GM19193 (cell line): ENCODE measurements around the gene TBL1X.

Source experiments
- POLR2A ChIP-seq: IDR thresholded peaks from 4 replicates; pipeline ENCODE4 v1.6.1; 2011; ENCODE audit not compliant: insufficient read depth, insufficient read length; ENCODE audit errors: extremely low read depth

The TBL1X gene

DNA sequence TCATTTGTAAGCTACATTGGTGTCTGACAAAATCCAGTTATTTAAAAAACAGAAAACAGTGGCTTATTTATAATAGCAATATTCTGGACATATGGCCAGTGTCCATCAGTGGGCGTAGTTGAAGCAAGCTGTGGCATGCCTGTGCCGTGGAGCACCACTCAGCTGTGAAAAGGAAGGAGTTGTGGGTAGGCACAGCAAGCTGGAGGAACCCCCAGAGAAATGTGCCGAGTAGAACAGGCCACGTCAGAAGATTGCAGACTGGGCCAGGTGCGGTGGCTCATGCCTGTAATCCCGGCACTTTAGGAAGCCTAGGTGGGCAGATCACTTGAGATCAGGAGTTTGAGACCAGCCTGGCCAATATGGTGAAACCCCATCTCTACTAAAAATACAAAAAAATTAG, 198.4 kb downstream of the TBL1X start:
- no peak for TF ChIP-seq POLR2A

DNA sequence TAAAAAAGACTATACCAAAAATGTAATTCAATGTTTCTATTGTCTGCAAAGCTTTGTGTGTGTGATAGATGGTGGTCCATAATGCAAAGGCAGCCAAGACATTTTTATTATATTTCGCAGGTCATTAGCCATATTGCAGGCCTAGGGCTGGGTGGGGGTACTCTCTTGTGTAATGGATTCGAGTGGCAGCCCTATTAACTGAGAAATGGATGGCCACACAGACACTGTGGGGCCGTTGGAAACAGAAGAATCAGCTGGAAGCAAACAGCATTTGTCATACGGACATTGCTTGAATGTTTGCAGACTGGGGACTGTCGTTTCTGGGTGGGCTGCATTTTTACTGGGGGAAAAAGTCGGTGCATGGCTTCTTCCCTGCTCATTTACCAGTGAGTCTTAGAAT, 199.4 kb downstream of the TBL1X start:
- TF ChIP-seq POLR2A, result no peak

GRCh38 chrX:9665113-9665512, 200.3 kb downstream of the TBL1X start:
- TF ChIP-seq POLR2A, result no peak

- no peak for TF ChIP-seq POLR2A
Measured at GRCh38 chrX:9668537-9668936, 203.7 kb downstream of the TBL1X start.

DNA sequence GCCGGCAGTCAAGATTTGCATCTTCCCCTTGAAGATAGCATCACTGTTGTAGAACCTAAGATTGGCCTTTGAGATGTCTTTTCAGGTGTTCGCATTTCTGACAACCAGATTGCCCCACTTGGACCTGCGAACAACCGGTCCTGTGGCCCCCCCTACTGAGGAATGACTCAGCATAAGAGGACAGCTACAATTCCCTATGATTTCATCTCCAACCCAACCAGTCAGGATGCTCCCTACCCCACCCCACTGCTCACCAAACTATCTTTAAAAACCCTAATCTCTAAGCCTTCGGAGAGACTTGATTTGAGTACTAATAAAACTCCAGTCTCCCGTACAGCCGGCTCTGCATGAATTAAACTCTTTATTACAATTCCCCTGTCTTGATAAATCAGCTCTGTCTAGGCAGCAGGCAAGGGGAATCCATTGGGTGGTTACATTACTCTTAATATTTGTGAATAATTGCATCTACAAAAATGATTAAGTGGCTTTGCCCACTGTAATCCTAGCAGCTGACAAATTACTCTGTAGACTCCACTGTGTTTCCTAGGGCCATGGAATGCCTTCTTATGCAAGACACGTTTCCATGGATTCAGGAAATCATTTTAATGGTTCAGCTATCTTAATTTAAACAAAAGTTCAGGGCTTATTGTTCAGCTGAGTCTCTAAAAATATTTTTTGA, 205.4 kb downstream of the TBL1X start:
- TF ChIP-seq POLR2A, result no peak

GRCh38 chrX:9671998-9672397, 207.1 kb downstream of the TBL1X start:
- TF ChIP-seq POLR2A, result no peak

GRCh38 chrX:9676306-9676705, 211.4 kb downstream of the TBL1X start:
- no peak for TF ChIP-seq POLR2A

- no peak for TF ChIP-seq POLR2A
Measured at GRCh38 chrX:9676738-9677097, 211.9 kb downstream of the TBL1X start.

DNA sequence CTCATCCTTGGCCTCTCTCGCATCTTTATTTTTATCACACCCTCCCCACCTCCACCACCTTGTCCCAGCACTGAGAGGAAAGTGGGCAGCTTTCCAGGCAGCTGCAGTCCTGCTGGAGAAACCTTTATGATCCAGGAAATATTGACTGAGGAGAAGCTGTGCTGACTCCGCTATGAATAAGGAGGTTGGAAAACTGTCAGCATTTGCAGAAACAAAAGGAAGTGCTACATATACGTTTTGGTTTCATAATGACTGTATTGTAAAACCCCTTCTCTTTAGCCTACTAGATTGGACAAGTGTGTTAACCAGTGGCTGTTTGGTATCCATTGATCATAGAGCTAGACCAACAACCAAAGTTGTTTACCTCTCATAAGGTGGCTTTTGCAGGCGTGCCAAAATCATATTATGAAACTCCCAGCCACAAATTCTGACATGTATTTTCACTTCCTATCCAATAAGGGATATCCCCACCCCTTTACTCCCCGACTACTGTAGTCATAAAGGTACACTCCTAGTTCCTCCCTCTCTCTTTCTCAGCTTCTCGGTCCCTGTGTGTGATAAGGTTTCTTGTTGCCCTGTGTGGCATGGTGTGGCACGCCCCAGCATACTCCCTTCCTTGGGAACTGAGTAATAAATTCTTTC, 212.4 kb downstream of the TBL1X start:
- TF ChIP-seq POLR2A, result no peak

GRCh38 chrX:9678215-9678965, 213.5 kb downstream of the TBL1X start:
- TF ChIP-seq POLR2A, result no peak

DNA sequence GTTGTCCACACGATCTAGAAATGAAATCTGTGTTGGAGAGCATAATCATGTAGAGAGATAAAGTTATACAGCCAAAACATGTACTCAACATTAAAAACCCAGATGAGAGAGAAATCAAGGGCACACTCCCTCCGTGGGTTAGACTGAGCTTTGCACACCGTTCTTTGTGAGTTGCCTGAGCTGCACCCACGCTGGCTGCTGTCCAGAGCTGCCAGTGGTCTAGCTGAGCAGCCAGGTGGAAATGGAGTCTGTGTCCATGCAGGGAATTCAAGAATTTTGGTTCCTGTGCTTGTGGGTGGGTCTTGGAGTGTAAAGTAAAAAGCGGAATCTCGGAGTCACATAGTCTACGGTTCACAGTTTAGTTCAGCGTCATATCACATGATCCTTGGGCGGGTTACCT, 216.2 kb downstream of the TBL1X start:
- TF ChIP-seq POLR2A, result no peak

DNA sequence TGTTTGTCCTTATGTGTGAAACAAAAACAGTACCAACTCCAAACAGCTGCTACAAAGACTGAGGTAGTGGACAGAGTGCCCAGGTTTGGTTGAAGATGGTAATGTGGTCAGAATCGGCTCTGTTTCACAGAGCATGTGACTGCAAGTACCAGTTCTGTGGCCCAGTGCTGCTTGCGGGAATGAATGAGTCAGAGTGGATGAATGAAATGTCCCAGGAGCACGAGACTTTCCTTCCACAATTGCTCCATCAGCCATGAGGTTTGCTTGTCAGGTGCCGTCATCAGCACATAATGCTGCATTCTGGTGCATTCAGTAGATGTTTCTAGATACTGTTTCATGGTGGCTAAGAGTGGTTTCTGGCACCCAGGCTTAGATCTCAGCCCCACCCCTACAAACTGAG, 216.6 kb downstream of the TBL1X start:
- TF ChIP-seq POLR2A, result no peak

- TF ChIP-seq POLR2A, result no peak
Measured at GRCh38 chrX:9682456-9682855, 217.6 kb downstream of the TBL1X start.

DNA sequence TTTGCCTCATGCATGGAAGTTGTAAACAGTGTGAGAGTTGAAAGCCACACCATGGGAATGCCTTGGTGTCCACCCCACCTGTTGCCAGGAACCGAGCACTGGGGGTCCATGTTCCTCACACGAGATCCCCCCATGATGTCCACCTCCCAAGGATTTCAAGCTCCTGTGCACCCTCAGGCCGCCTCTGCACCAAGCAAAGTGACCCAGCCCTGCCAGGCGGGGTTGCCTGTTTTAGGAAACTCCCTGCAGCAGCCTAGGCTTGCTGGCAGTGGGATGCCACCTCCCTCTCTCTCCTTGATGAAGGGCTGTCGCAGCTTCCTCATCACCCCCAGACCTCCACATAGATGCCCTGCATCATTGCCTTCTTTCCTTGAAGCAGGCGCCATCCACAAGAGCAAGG, 218.0 kb downstream of the TBL1X start:
- no peak for TF ChIP-seq POLR2A

- TF ChIP-seq POLR2A, result no peak
Measured at GRCh38 chrX:9683350-9683749, 218.5 kb downstream of the TBL1X start.

GRCh38 chrX:9687899-9688298, 223.0 kb downstream of the TBL1X start:
- no peak for TF ChIP-seq POLR2A
